SH-SY5Y (cell line): ENCODE results near the gene BPIFB1.

Source experiments
- GATA2 ChIP-seq: IDR thresholded peaks from 2 replicates; pipeline ENCODE4 v1.6.1; 2011; ENCODE audit warnings: mild to moderate bottlenecking, low read depth, low read length
- GATA3 ChIP-seq: IDR thresholded peaks from 2 replicates; pipeline ENCODE4 v1.6.1; 2011; ENCODE audit warnings: low read depth, mild to moderate bottlenecking, low read length, moderate library complexity

DNA sequence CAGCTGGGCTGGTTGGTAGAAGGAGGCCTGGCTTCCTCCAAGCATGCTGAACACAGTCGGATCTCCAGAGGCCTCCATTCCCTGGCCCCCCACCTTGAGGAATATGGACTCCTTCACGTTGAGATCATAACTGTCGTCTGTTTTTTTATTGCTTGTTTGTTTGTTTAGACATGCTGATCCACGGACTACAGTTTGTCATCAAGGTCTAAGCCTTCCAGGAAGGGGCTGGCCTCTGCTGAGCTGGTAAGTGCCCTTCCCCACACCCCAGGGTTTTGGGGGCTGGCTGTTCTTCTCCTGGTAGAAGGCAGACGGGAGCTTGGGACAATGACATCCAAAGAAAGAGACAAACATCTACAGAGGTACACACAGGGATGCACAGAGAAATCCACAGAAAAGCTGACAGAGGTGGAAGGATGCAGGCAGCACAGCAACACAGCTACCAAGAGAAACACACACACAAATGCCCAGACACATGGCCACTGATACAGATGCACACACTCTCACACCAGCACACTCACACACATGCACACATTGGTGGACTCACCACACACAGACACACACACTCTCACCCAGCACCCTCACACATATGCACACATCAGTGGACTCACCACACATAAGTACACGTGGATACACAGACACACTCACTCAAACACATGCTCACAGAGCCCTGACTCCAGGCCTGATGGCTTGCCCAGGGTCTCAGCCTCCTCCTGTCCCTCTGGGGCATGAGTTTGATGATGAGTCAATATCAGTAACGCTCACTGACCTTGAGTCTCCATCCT, 40.5 kb upstream of the BPIFB1 start:
- TF ChIP-seq GATA2: no peak
- no peak for TF ChIP-seq GATA3
